Common myeloid progenitor, CD34-positive (primary cell): ENCODE measurements around the gene RASGRP3.

Experiments
- CTCF ChIA-PET: fragments of 350-600 bp; sonication (Branson Sonifier 250); formaldehyde crosslinking; loops from one replicate; lab custom pipeline; 2021; ENCODE audit warnings: antibody characterized with exemption; lab: Charles Lee
- POLR2A ChIA-PET: fragments of 350-600 bp; sonication (Branson Sonifier 250); formaldehyde crosslinking; loops from one replicate; lab custom pipeline; 2021; ENCODE audit warnings: antibody characterized with exemption; lab: Charles Lee
- DNase-seq, 3 donors: peaks; one replicate each; pipeline versions ENCODE4 v3.0.0 to v3.0.0-alpha.2; 2013
- H3K27ac ChIP-seq, 2 experiments: 1 replicate in 1 of 2; 2 replicates in 1 of 2; pipeline ENCODE4 v1.7.0; 2013; ENCODE audit warnings: inconsistent platforms in 2 of 2, low read length in 2 of 2, mild to moderate bottlenecking in 2 of 2, low read depth in 1 of 2, moderate library complexity in 1 of 2; ENCODE audit not compliant: severe bottlenecking in 2 of 2, insufficient read depth in 1 of 2, poor library complexity in 1 of 2
- H3K27me3 ChIP-seq, 5 experiments: replicated peaks in 2 of 5; 1 replicate in 3 of 5; 2 replicates in 2 of 5; pipeline versions ENCODE4 v1.6.1 to v1.7.0; 2013; ENCODE audit warnings: low read length in 4 of 5, mild to moderate bottlenecking in 2 of 5, moderate library complexity in 2 of 5, inconsistent platforms in 1 of 5; ENCODE audit not compliant: insufficient read depth in 5 of 5, control insufficient read depth in 4 of 5
- H3K36me3 ChIP-seq, 4 experiments: 1 replicate in 2 of 4; 2 replicates in 2 of 4; pipeline versions ENCODE4 v1.6.1 to v1.7.0; 2013; ENCODE audit warnings: low read length in 3 of 4, control low read depth in 1 of 4, mild to moderate bottlenecking in 1 of 4; ENCODE audit not compliant: control insufficient read depth in 4 of 4, insufficient read depth in 4 of 4
- H3K4me1 ChIP-seq, 4 experiments: 1 replicate in 3 of 4; 2 replicates in 1 of 4; pipeline versions ENCODE4 v1.6.1 to v1.7.1; 2013; ENCODE audit warnings: low read length in 3 of 4, mild to moderate bottlenecking in 3 of 4, control low read depth in 1 of 4, inconsistent platforms in 1 of 4, moderate library complexity in 1 of 4; ENCODE audit not compliant: control insufficient read depth in 4 of 4, insufficient read depth in 4 of 4; ENCODE audit errors: control extremely low read depth in 1 of 4
- H3K4me3 ChIP-seq, 7 experiments: 1 replicate in 4 of 7; 2 replicates in 3 of 7; pipeline versions ENCODE4 v1.5.1 to v1.7.0; 2013; ENCODE audit warnings: mild to moderate bottlenecking in 7 of 7, low read length in 6 of 7, moderate library complexity in 6 of 7, inconsistent platforms in 2 of 7, low read depth in 2 of 7, control low read depth in 1 of 7; ENCODE audit not compliant: insufficient read depth in 4 of 7, control insufficient read depth in 1 of 7; ENCODE audit errors: extremely low read depth in 1 of 7
- H3K9me3 ChIP-seq, 5 experiments: 1 replicate in 4 of 5; 2 replicates in 1 of 5; pipeline versions ENCODE4 v1.6.1 to v1.7.1; 2013; ENCODE audit warnings: low read length in 4 of 5, mild to moderate bottlenecking in 2 of 5, inconsistent platforms in 1 of 5, low read depth in 1 of 5, moderate library complexity in 1 of 5; ENCODE audit not compliant: control insufficient read depth in 4 of 5, insufficient read depth in 2 of 5; ENCODE audit errors: control extremely low read depth in 1 of 5
- WGBS: methylation state at CpG from one replicate; pipeline ENCODE4 v1.1.5; 2013; ENCODE audit not compliant: insufficient coverage; 5-methylcytosine and 5-hydroxymethylcytosine counted together

Gene RASGRP3

DNA sequence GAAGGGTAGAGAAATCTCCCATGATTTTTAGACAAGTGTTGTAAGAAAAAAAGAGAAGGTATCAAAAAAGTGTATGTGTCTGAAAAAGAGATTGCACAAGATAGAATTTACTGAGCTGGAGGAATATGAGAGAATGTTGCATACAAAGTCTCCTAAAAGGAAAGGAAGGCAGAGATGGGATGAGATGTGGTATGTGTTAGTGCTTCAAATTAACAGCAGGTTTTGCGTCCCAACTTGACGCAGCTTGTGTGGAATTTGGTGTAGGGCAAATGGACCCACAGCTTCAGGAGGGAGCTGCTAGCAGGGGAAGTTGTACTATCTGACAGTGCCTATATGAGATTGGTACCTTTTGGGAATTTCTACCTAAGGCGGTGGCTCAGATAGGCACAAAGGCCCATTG is 9.0 kb upstream of the RASGRP3 start:
- Histone ChIP-seq H3K36me3 (no peaks in the 10 kb centered on the region), H3K27ac (no peak overlapping the region), H3K4me3 (no peak overlapping the region), H3K4me1 (no peaks in the 10 kb centered on the region), H3K27me3 (no peaks in the 10 kb centered on the region), H3K9me3 (peaks cover 0 to 3% (median 0%) of the 10 kb centered on the region in 5 experiments)
- CTCF ChIA-PET = interaction anchor here (0.6 to 0.8 kb wide), 3 partner anchors 8 to 25 kb away, joined by 3 to 4 read pairs (median 3); no protein-coding TSS in a partner anchor
- POLR2A ChIA-PET = no interaction called here
- no peak for DNase-seq
- WGBS = 97% methylated on average over 3 of the region's 3 CpGs

DNA sequence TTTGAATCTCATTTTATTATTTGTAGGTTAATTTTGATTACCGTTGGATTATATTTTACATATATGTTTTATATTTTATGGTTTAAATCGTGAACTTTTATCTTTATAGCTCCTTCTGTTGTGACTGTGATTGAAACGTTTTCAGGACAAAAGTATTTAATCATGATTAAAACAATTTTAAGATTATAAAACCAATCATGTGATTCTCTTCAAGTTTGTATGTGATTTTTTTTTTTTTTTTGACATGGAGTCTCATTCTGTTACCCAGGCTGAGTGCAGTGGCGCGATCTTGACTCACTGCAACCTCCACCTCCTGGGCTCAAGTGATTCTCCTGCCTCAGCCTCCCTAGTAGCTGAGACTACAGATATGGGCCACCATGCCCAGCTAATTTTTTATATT is 7.2 kb upstream of the RASGRP3 start:
- WGBS = no CpG with 5 or more reads among the region's 5 CpGs
- CTCF ChIA-PET = no interaction called here
- POLR2A ChIA-PET = no interaction called here
- Histone ChIP-seq H3K36me3 (no peaks in the 10 kb centered on the region), H3K27ac (no peak overlapping the region), H3K4me1 (no peaks in the 10 kb centered on the region), H3K27me3 (no peaks in the 10 kb centered on the region), H3K4me3 (no peak overlapping the region), H3K9me3 (peaks cover 0 to 3% (median 0%) of the 10 kb centered on the region in 5 experiments)
- no peak for DNase-seq

DNA sequence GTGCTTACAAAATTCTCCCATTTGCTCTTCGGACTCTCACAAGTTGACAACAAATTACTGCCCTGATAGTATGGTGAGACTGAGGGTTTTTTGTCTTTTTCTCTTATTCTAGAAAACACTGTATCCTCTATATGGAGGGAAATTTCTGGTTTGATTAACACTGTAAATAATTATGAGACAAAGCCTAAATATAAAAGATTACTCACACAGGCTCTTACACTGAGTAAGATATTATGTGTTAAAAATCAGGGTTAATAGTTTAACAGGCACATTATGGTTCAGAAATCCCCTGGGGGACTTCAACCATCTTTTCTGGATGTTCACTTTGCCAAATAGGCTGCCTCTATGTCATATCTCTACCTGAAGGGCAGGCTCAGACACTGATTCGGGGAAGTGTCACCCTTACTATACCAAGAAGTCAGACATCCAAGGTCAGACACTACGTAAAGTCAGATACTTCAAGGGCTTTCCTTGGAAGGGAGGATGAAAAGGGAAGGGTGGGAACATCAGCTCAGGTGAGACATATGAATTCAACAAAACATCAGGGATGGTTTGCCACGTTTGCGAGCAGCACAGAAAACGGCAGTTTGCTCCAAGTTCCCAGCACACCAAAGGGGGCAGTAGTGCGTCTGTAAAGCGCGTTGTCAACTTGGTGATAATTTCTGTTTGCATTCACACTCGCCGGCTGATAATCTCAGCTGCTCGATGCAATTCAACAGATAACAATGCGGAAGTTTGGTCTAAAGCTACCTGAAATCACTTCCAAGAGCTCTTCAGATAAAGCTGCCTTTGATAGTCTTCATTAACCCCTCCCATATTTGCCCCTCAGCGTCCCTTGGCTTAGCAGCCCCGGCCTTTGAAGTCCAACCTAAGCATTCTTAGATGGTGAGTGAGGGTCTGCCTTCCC is 972 bp upstream of the RASGRP3 start:
- peak; percentile 91 to 94 (median 94) for DNase-seq
- Histone ChIP-seq H3K9me3 (no peaks in the 10 kb centered on the region), H3K27me3 (no peaks in the 10 kb centered on the region), H3K27ac (peak overlapping the region; percentile 67 to 93), H3K4me1 (peaks cover 25 to 49% (median 39%) of the 10 kb centered on the region in 4 experiments), H3K36me3 (no peaks in the 10 kb centered on the region), H3K4me3 (peak overlapping the region; percentile 25 to 88 (median 69))
- CTCF ChIA-PET = interaction anchor here (0.7 to 3.2 kb wide), 19 partner anchors 8 to 443 kb away, joined by 3 to 24 read pairs (median 4); no protein-coding TSS in a partner anchor
- POLR2A ChIA-PET = interaction anchor here (0.6 kb wide), 1 partner anchor 22 kb away, joined by 3 read pairs; no protein-coding TSS in a partner anchor
- 8% methylated on average over 12 of the region's 15 CpGs for WGBS

DNA sequence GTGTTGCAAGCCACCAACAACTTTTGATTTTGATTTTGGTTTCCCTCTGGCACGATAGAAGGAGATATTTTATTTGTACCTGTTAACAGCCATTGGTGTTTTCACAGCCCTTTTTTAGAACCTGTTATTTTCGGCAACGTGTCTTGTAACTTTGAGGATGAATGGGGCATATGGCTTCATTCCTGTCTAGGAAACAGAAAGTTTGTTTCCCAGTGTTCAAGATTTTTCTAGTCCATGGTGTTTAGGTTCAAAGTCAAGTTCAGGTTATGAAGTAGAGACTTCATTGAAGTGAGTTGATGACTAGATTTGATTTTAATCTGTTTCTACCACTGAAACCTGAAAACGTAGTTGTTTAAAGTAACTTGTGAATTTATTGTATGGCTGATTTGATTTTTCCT is 343 bp downstream of the RASGRP3 start:
- Histone ChIP-seq H3K4me1 (peaks cover 25 to 49% (median 41%) of the 10 kb centered on the region in 4 experiments), H3K36me3 (no peaks in the 10 kb centered on the region), H3K27ac (peak overlapping the region in 1 of 2 experiments; percentile 93), H3K9me3 (no peaks in the 10 kb centered on the region), H3K27me3 (no peaks in the 10 kb centered on the region), H3K4me3 (peak overlapping the region; percentile 25 to 88 (median 68))
- CTCF ChIA-PET = interaction anchor here (0.8 to 3.2 kb wide), 11 partner anchors 12 to 798 kb away, joined by 3 to 24 read pairs (median 8); no protein-coding TSS in a partner anchor
- DNase-seq = no peak
- POLR2A ChIA-PET = interaction anchor here (0.6 to 1.7 kb wide), 5 partner anchors 13 to 1590 kb away, joined by 3 to 5 read pairs (median 4); no protein-coding TSS in a partner anchor
- WGBS = no CpG with 5 or more reads among the region's 4 CpGs

DNA sequence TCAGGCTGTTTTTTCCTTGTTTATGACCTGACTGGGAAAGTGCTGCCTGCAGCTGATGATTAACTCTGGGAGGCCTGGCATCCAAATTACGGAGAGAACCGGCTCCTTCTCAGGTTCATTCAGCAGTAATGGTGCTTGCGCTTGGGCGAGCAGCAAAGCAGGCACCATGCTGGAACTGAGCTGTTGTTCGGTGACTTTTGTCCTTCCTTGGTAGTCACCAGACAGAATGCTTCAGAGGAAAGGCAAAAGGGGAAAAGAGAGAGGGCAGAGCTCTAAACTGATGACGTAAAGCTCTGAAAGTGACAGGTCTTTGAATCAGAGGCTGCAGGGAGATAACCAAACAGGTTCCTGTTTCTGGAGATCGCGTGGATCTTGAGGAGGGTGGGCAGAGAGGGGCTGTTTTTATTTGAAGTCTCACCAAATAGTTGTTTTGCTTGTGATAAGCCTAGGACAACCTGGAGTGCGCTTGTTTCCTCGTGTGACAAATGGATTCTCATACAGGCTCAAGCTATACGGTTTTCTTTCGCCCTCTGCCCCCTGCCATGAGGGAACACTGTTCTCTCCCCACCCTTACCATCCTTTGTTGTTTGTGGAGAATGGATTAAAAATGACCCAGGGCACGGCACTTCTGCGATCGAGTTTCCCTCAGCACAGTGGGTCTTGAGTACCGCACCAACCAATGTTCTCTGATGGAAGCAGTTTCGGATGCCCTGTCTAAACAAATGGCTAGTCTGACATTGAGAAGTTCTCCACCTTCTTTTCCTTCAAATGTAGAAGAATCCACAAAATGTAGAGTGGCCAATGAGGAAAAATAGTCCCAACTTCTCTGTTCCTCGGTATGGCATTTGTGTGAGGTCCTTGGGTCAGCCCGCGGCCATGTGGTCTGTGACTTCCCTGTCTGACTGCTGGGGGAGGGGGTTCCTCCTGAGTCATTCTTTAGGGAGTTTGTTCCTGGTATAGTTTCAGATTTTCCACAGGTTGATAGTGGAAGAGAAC is 1.3 kb downstream of the RASGRP3 start:
- no peaks in the 10 kb centered on the region for H3K9me3 ChIP-seq
- H3K27me3 ChIP-seq = no peaks in the 10 kb centered on the region
- H3K36me3 ChIP-seq = no peaks in the 10 kb centered on the region
- CTCF ChIA-PET = interaction anchor here (0.9 to 3.2 kb wide), 5 partner anchors 15 to 105 kb away, joined by 3 to 24 read pairs (median 6); no protein-coding TSS in a partner anchor
- peak overlapping the region in 1 of 2 experiments; percentile 5 for H3K27ac ChIP-seq
- POLR2A ChIA-PET = interaction anchor here (0.6 to 1.7 kb wide), 2 partner anchors 40 to 1591 kb away, joined by 3 to 5 read pairs; no protein-coding TSS in a partner anchor
- peak overlapping the region in 4 of 7 experiments; percentile 31 to 83 (median 50) for H3K4me3 ChIP-seq
- peak; percentile 80 to 94 (median 90) for DNase-seq
- WGBS = 42% methylated on average over 12 of the region's 20 CpGs
- peaks cover 25 to 49% (median 41%) of the 10 kb centered on the region in 4 experiments for H3K4me1 ChIP-seq

DNA sequence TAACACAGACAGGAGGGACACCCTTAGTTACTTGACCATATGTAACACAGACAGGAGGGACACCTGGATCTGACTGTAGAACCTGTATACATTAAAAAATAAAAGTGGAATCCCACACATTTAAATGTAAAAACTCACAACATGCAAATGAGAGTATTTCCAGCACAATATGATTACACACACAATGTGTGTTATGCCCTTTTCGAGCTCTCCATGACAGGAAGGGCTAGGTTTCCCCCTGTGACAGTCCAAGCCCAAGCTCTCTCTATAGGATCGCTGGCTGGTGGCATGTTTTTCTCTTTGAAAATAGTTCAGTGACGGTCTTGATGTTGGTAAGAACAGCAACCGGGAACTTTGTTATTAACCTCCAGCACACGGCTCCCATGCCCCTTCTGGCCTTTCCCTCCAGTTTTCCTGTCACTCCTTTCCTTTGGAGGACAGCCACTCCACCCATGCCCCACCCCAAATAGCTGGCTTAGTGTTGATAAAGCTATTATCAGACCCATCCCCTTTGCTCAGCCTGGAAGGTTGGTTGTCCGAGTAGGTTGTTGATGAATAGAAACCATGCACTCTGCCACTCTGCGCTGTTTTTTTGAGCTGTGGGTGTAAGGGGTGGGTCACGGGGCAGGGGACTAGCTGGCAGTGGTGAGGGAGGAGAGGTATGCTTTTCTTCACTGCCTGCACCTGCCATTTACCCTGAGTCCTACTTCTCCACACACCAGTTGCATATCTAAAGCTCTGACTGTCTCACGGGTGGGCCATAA is 2.7 kb downstream of the RASGRP3 start:
- Histone ChIP-seq H3K36me3 (no peaks in the 10 kb centered on the region), H3K4me1 (peaks cover 25 to 49% (median 42%) of the 10 kb centered on the region in 4 experiments), H3K27me3 (no peaks in the 10 kb centered on the region), H3K4me3 (no peak overlapping the region), H3K27ac (no peak overlapping the region), H3K9me3 (no peaks in the 10 kb centered on the region)
- ChIA-PET POLR2A (no interaction called here), CTCF (interaction anchor here (0.6 to 1.7 kb wide), 5 partner anchors 13 to 1095 kb away, joined by 3 to 9 read pairs (median 4); no protein-coding TSS in a partner anchor)
- DNase-seq = no peak
- 88% methylated on average over 7 of the region's 9 CpGs for WGBS
